ENCODE results near the gene ALDH4A1.

GRCh38 chr1:18871401-18872070, 30.8 kb downstream of the ALDH4A1 start:
- TF ChIP-seq CTCF (IDR thresholded peaks at IDR 0.05; ENCODE audit: low read depth, low read length, missing input control) (no peak), TAF1 (conservative IDR thresholded peaks at IDR 0.05) (no peak), GABPA (IDR thresholded peaks at IDR 0.05 in 1 of 2, conservative IDR thresholded peaks at IDR 0.05 in 1 of 2) (no peak), RAD21 (IDR thresholded peaks at IDR 0.05) (no peak), MAX (IDR thresholded peaks at IDR 0.05) (no peak), SP1 (IDR thresholded peaks at IDR 0.05) (no peak), YY1 (IDR thresholded peaks at IDR 0.05) (no peak), HNF4A (conservative IDR thresholded peaks at IDR 0.05) (no peak), JUND (IDR thresholded peaks at IDR 0.05) (no peak), FOXA1 (IDR thresholded peaks at IDR 0.05) (no peak), EGR1 (IDR thresholded peaks at IDR 0.05; ENCODE audit: low read depth in 2 of 2) (no peak), HNF4G (IDR thresholded peaks at IDR 0.05) (no peak)
- TF ChIP-seq, protein P1, sequence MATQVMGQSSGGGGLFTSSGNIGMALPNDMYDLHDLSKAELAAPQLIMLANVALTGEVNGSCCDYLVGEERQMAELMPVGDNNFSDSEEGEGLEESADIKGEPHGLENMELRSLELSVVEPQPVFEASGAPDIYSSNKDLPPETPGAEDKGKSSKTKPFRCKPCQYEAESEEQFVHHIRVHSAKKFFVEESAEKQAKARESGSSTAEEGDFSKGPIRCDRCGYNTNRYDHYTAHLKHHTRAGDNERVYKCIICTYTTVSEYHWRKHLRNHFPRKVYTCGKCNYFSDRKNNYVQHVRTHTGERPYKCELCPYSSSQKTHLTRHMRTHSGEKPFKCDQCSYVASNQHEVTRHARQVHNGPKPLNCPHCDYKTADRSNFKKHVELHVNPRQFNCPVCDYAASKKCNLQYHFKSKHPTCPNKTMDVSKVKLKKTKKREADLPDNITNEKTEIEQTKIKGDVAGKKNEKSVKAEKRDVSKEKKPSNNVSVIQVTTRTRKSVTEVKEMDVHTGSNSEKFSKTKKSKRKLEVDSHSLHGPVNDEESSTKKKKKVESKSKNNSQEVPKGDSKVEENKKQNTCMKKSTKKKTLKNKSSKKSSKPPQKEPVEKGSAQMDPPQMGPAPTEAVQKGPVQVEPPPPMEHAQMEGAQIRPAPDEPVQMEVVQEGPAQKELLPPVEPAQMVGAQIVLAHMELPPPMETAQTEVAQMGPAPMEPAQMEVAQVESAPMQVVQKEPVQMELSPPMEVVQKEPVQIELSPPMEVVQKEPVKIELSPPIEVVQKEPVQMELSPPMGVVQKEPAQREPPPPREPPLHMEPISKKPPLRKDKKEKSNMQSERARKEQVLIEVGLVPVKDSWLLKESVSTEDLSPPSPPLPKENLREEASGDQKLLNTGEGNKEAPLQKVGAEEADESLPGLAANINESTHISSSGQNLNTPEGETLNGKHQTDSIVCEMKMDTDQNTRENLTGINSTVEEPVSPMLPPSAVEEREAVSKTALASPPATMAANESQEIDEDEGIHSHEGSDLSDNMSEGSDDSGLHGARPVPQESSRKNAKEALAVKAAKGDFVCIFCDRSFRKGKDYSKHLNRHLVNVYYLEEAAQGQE (IDR thresholded peaks at IDR 0.05): no peak
- TF ChIP-seq, protein P2, sequence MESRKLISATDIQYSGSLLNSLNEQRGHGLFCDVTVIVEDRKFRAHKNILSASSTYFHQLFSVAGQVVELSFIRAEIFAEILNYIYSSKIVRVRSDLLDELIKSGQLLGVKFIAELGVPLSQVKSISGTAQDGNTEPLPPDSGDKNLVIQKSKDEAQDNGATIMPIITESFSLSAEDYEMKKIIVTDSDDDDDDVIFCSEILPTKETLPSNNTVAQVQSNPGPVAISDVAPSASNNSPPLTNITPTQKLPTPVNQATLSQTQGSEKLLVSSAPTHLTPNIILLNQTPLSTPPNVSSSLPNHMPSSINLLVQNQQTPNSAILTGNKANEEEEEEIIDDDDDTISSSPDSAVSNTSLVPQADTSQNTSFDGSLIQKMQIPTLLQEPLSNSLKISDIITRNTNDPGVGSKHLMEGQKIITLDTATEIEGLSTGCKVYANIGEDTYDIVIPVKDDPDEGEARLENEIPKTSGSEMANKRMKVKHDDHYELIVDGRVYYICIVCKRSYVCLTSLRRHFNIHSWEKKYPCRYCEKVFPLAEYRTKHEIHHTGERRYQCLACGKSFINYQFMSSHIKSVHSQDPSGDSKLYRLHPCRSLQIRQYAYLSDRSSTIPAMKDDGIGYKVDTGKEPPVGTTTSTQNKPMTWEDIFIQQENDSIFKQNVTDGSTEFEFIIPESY (IDR thresholded peaks at IDR 0.05): no peak

Measured in liver (tissue), 3 donors.